Hepatocyte (in vitro differentiated cells): ENCODE data around the gene EDEM2.

Source experiments
- CTCF ChIP-seq: fragments of 200-600 bp; sonication (generic); IDR thresholded peaks from 2 replicates; pipeline ENCODE4 v1.5.1; 2016; ENCODE audit warnings: antibody characterized with exemption, mild to moderate bottlenecking; ENCODE audit not compliant: poor library complexity
- EZH2 ChIP-seq: fragments of 200-600 bp; sonication (generic); IDR thresholded peaks from 2 replicates; pipeline ENCODE4 v1.6.1; 2016; ENCODE audit warnings: antibody characterized with exemption, mild to moderate bottlenecking, borderline replicate concordance
- EZH2phosphoT487 ChIP-seq: fragments of 200-600 bp; sonication (generic); IDR thresholded peaks from one replicate; pipeline ENCODE4 v1.6.1; 2018; ENCODE audit warnings: antibody characterized with exemption, mild to moderate bottlenecking, low read depth, moderate library complexity; ENCODE audit not compliant: unreplicated experiment, severe bottlenecking

- no peak for TF ChIP-seq CTCF
- TF ChIP-seq EZH2phosphoT487, result no peak
- no peak for TF ChIP-seq EZH2
Measured at GRCh38 chr20:35191419-35192117, 44.4 kb upstream of the EDEM2 start.
